Kidney (tissue), 14 donors: Measurements from ENCODE around the gene GYPC. TPM values are rescaled to one million over a fixed set of nuclear protein-coding genes. Genes with fewer than 3 reads are reported as not detected.

Experiments
- DNase-seq, 5 donors: peaks; one replicate each; pipeline ENCODE4 v3.0.0-alpha.2; 2013 to 2020
- FAIRE-seq: peaks from 2 replicates; lab custom pipeline; 2012; peaks lifted over from hg19 to GRCh38; lab: Jason Lieb, UNC
- H3K27ac ChIP-seq, 2 donors: one replicate each; pipeline ENCODE4 v1.7.0; 2013; ENCODE audit warnings: low read depth in 2 of 2, low read length in 2 of 2, inconsistent platforms in 1 of 2
- H3K27me3 ChIP-seq: one replicate; pipeline ENCODE4 v1.7.1; 2013; ENCODE audit warnings: low read length, inconsistent platforms; ENCODE audit not compliant: control insufficient read depth, insufficient read depth
- H3K36me3 ChIP-seq, 3 donors: one replicate each; pipeline versions ENCODE4 v1.7.0 to v1.7.1; 2013; ENCODE audit warnings: low read length in 3 of 3, control low read depth in 1 of 3, inconsistent platforms in 1 of 3; ENCODE audit not compliant: insufficient read depth in 3 of 3, control insufficient read depth in 2 of 3
- H3K4me1 ChIP-seq, 3 donors: one replicate each; pipeline versions ENCODE4 v1.7.0 to v1.7.1; 2013; ENCODE audit warnings: low read length in 3 of 3, inconsistent platforms in 1 of 3, low read depth in 1 of 3; ENCODE audit not compliant: control insufficient read depth in 2 of 3, insufficient read depth in 2 of 3
- H3K4me3 ChIP-seq, 3 donors: one replicate each; pipeline versions ENCODE4 v1.7.0 to v1.8.1; 2013; ENCODE audit warnings: low read length in 3 of 3, control low read depth in 1 of 3, inconsistent platforms in 1 of 3
- H3K9ac ChIP-seq, 3 donors: one replicate each; pipeline versions ENCODE4 v1.7.0 to v1.7.1; 2013; ENCODE audit warnings: low read length in 3 of 3, control low read depth in 1 of 3, inconsistent platforms in 1 of 3
- H3K9me3 ChIP-seq, 3 donors: one replicate each; pipeline versions ENCODE4 v1.7.0 to v1.7.1; 2013; ENCODE audit warnings: low read length in 3 of 3, control low read depth in 1 of 3, inconsistent platforms in 1 of 3; ENCODE audit not compliant: control insufficient read depth in 2 of 3, insufficient read depth in 1 of 3
- intact Hi-C: fragments of 100-400 bp; cut with DNase I; formaldehyde crosslinking; loops from one replicate; pipeline ENCODE4 v1.11.1; 2022
- polyA plus RNA-seq: library from polyadenylated mRNA; stranded (reverse); fragments of 350-450 nt; fragmentation: Illumina TruSeq; extraction: RNeasy Lipid Tissue Mini Kit (QIAGEN cat#74804); gene quantifications from one replicate; pipeline ENCODE4 v1.2.3, GENCODE V29; 2014; ENCODE audit warnings: low read depth, low replicate concordance; ENCODE audit not compliant: insufficient read depth
- total RNA-seq: library from RNA; stranded (reverse); fragmentation: NEBNext Ultra II Directional; extraction: Animal tissue kit (Norgen Biotek cat#: 25700); gene quantifications from one replicate; pipeline ENCODE4 v1.2.1, GENCODE V29; 2021
- TF ChIP-seq, protein P1 (sequence below): IDR thresholded peaks from 3 replicates; pipeline ENCODE4 v1.5.1; 2012; ENCODE audit warnings: mild to moderate bottlenecking, moderate library complexity, borderline replicate concordance; ENCODE audit not compliant: insufficient read depth; ENCODE audit errors: extremely low read depth
- donor health status: control.
- donor health status: control.
- donor health status: control.
- donor health status: control.
- donor health status: control.
- donor health status: DM: yes; HTN: yes; CAD: no.
- donor health status: Normal renal cell carcinoma (clear cell type).

Gene GYPC
- total and polyA plus RNA-seq, 2 donors from 2014 or later, result 51.1 to 61.9 TPM

DNA sequence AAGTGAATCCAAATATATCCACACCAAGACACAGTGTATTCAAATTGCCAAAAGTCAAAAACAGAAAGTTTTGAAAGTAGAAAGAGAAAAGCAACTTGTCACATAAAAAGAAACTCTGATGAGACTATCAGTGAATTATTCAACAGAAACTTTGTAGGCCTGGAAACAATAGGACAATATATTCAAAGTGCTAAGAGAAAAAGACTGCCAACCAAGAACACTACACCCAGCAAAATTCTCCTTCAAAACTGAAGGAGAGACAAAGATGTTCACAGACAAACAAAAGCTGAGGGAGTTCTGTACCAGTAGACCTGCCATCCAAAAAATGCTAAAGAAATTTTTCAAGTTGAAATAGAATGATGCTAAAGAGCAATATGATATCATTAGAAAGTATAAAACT, 69.6 kb downstream of the GYPC start:
- H3K4me1 ChIP-seq, result no peaks in the 10 kb centered on the region
- no peaks in the 10 kb centered on the region for H3K36me3 ChIP-seq
- peaks cover 0 to 11% (median 0%) of the 10 kb centered on the region in 3 donors for H3K9me3 ChIP-seq
- H3K4me3 ChIP-seq, result no peak overlapping the region
- DNase-seq, result no peak
- H3K27ac ChIP-seq, result no peak overlapping the region
- H3K27me3 ChIP-seq, result no peaks in the 10 kb centered on the region
- no peak for FAIRE-seq
- no peak overlapping the region for H3K9ac ChIP-seq
- intact Hi-C loops, result no loop called here
- TF ChIP-seq, protein P1, sequence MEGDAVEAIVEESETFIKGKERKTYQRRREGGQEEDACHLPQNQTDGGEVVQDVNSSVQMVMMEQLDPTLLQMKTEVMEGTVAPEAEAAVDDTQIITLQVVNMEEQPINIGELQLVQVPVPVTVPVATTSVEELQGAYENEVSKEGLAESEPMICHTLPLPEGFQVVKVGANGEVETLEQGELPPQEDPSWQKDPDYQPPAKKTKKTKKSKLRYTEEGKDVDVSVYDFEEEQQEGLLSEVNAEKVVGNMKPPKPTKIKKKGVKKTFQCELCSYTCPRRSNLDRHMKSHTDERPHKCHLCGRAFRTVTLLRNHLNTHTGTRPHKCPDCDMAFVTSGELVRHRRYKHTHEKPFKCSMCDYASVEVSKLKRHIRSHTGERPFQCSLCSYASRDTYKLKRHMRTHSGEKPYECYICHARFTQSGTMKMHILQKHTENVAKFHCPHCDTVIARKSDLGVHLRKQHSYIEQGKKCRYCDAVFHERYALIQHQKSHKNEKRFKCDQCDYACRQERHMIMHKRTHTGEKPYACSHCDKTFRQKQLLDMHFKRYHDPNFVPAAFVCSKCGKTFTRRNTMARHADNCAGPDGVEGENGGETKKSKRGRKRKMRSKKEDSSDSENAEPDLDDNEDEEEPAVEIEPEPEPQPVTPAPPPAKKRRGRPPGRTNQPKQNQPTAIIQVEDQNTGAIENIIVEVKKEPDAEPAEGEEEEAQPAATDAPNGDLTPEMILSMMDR, result no peak

DNA sequence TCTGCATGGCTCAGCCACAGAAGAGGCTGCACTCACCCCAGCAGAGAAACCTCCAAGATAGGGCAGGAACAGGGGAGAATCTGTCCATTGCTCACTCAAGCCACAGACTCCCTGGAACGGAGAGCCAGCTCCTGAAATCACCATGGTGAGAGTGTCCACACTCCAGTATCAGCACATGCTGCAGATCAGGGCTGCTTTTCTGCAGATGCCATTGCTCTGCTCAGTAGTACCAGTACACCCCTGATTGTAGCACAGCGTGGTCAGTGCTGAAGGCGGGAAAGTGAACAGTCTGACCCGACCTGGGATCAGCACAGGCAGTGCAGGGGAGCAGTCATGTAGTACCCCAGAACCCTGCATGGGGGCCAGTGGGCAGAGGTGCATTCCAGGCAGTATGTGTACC, 73.9 kb downstream of the GYPC start:
- peaks cover 0 to 6% (median 0%) of the 10 kb centered on the region in 3 donors for H3K9me3 ChIP-seq
- H3K4me1 ChIP-seq, result no peaks in the 10 kb centered on the region
- H3K4me3 ChIP-seq, result no peak overlapping the region
- FAIRE-seq, result no peak
- no peak for DNase-seq
- no peak overlapping the region for H3K27ac ChIP-seq
- no peaks in the 10 kb centered on the region for H3K27me3 ChIP-seq
- TF ChIP-seq, protein P1, result no peak
- H3K36me3 ChIP-seq, result no peaks in the 10 kb centered on the region
- intact Hi-C loops, result no loop called here
- H3K9ac ChIP-seq, result no peak overlapping the region

DNA sequence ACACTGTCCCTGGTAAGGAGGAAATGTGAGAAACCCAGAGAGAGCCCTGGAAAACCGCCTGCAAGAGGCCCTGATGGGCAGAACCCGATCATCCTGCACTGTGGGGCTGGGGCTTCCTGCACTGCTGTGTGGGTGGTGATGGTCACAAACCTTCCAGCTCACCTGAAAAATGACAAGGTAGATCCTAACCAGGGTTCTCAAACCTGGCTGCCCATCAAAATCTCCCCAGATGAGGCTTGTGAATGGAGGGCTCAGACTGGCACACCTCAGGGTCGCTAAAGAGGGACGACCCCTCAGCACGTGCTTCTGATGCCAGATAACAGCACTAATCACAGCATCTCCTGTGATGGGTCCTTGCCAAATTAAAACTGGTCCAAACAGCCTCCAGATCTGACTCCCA, 74.7 kb downstream of the GYPC start:
- intact Hi-C loops, result no loop called here
- FAIRE-seq, result no peak
- no peak overlapping the region for H3K4me3 ChIP-seq
- TF ChIP-seq, protein P1, result no peak
- no peaks in the 10 kb centered on the region for H3K36me3 ChIP-seq
- H3K9me3 ChIP-seq, result no peaks in the 10 kb centered on the region
- no peak overlapping the region for H3K9ac ChIP-seq
- H3K27ac ChIP-seq, result no peak overlapping the region
- no peaks in the 10 kb centered on the region for H3K4me1 ChIP-seq
- DNase-seq, result peak in 1 of 5 donors; percentile 9
- no peaks in the 10 kb centered on the region for H3K27me3 ChIP-seq

DNA sequence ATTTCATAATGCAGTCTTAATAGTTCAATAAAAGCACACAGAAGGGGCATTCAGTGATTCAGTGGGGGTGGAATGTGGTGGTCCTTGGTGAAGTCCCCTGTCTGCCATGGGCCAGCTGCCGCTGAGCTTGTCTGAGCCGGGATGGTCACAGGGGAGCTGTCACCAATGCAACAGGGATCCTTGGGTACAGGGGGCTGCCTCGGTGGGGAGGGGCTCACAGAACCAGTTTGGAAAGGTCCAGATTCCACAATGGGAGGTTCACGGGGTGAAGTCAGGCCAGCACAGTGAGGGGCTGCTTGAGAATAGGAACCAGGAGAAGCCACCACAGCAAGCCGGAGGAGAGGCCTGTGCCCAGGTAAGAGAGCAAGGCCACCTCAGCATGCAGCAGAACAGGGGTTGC, 75.4 kb downstream of the GYPC start:
- H3K9ac ChIP-seq, result no peak overlapping the region
- intact Hi-C loops, result no loop called here
- no peak for FAIRE-seq

More for the DNA sequence above, 75.4 kb downstream of the GYPC start:
- no peak for DNase-seq
- Histone ChIP-seq H3K9me3 (no peaks in the 10 kb centered on the region), H3K4me3 (no peak overlapping the region), H3K4me1 (no peaks in the 10 kb centered on the region), H3K36me3 (no peaks in the 10 kb centered on the region), H3K27me3 (no peaks in the 10 kb centered on the region), H3K27ac (no peak overlapping the region)
- TF ChIP-seq, protein P1, result no peak
